Neural cell (in vitro differentiated cells): ENCODE data around the gene SPEG. TPM values are rescaled to one million over a fixed set of nuclear protein-coding genes. Genes with fewer than 3 reads are reported as not detected.

ENCODE experiments used
- H2AFZ ChIP-seq: fragments of 200-600, 300-800 bp; sonication (generic), shearing (Covaris generic); 2 replicates; pipeline ENCODE4 v1.6.0; 2014; ENCODE audit warnings: low read depth, mild to moderate bottlenecking, antibody characterized with exemption, low read length, moderate library complexity
- H3F3A ChIP-seq: fragments of 200-600 bp; shearing (Covaris generic); 2 replicates; pipeline ENCODE4 v1.6.1; 2016; ENCODE audit warnings: mild to moderate bottlenecking, moderate library complexity, mixed read lengths, antibody characterized with exemption, low read length; ENCODE audit not compliant: insufficient read depth, poor library complexity, severe bottlenecking
- H3K27ac ChIP-seq: fragments of 200-600, 300-800 bp; sonication (generic), shearing (Covaris generic); 2 replicates; pipeline ENCODE4 v1.5.1; 2014; ENCODE audit warnings: mild to moderate bottlenecking, low read length, moderate library complexity
- H3K27me3 ChIP-seq: fragments of 300-800, 200-600 bp; sonication (generic), shearing (Covaris generic); 2 replicates; pipeline ENCODE4 v1.6.0; 2014; ENCODE audit warnings: mild to moderate bottlenecking, low read depth, low read length, moderate library complexity; ENCODE audit not compliant: insufficient read depth
- H3K36me3 ChIP-seq: fragments of 300-800, 200-600 bp; sonication (generic), shearing (Covaris generic); 2 replicates; pipeline ENCODE4 v1.5.1; 2014; ENCODE audit warnings: mild to moderate bottlenecking, antibody characterized with exemption, low read length, moderate library complexity; ENCODE audit not compliant: insufficient read depth
- H3K4me2 ChIP-seq: fragments of 300-800, 200-600 bp; sonication (generic), shearing (Covaris generic); 2 replicates; pipeline ENCODE4 v1.6.0; 2014; ENCODE audit warnings: mild to moderate bottlenecking, low read length
- H3K4me3 ChIP-seq: fragments of 300-800, 200-600 bp; sonication (generic), shearing (Covaris generic); 2 replicates; pipeline ENCODE4 v1.5.1; 2014; ENCODE audit warnings: mild to moderate bottlenecking, low read length, moderate library complexity
- H3K79me2 ChIP-seq: fragments of 200-600 bp; shearing (Covaris generic); replicated peaks from 2 replicates; pipeline ENCODE4 v1.6.0; 2014; ENCODE audit warnings: mild to moderate bottlenecking, low read length, moderate library complexity; ENCODE audit not compliant: insufficient read depth
- H3K9ac ChIP-seq: fragments of 300-800, 200-600 bp; sonication (generic), shearing (Covaris generic); 2 replicates; pipeline ENCODE4 v1.6.1; 2016; ENCODE audit warnings: mild to moderate bottlenecking, low read length, mixed read lengths
- H3K9me2 ChIP-seq: fragments of 200-600 bp; shearing (Covaris generic); 2 replicates; pipeline ENCODE4 v1.6.1; 2016; ENCODE audit warnings: mild to moderate bottlenecking, low read length, mixed read lengths; ENCODE audit not compliant: insufficient read depth
- H3K9me3 ChIP-seq: fragments of 200-600, 300-800 bp; sonication (generic), shearing (Covaris generic); 2 replicates; pipeline ENCODE4 v1.6.1; 2016; ENCODE audit warnings: mild to moderate bottlenecking, mixed run types, low read length, moderate library complexity, mixed read lengths
- H4K20me1 ChIP-seq: fragments of 200-600 bp; shearing (Covaris generic); 2 replicates; pipeline ENCODE4 v1.6.1; 2016; ENCODE audit warnings: mild to moderate bottlenecking, mixed run types; ENCODE audit not compliant: insufficient read depth
- CTCF ChIP-seq: fragments of 450-650 bp; IDR thresholded peaks from 2 replicates; pipeline ENCODE4 v1.5.1; 2014; ENCODE audit warnings: antibody characterized with exemption, mild to moderate bottlenecking, moderate library complexity; ENCODE audit not compliant: poor library complexity, severe bottlenecking
- EP300 ChIP-seq: fragments of 450-650 bp; conservative IDR thresholded peaks from 2 replicates; pipeline ENCODE4 v1.6.1; 2014; ENCODE audit warnings: antibody characterized with exemption, mild to moderate bottlenecking, moderate library complexity; ENCODE audit not compliant: poor library complexity, severe bottlenecking
- EZH2 ChIP-seq: fragments of 200-600, 300-800 bp; shearing (Covaris generic), sonication (generic); IDR thresholded peaks from 2 replicates; pipeline ENCODE4 v1.6.1; 2014; ENCODE audit warnings: antibody characterized with exemption, low read length, borderline replicate concordance, mild to moderate bottlenecking; ENCODE audit not compliant: insufficient read depth, poor library complexity, severe bottlenecking
- MXI1 ChIP-seq: fragments of 450-650 bp; conservative IDR thresholded peaks from 2 replicates; pipeline ENCODE4 v1.6.1; 2014; ENCODE audit warnings: antibody characterized with exemption, mild to moderate bottlenecking; ENCODE audit not compliant: poor library complexity, severe bottlenecking
- POLR2AphosphoS5 ChIP-seq: IDR thresholded peaks from 2 replicates; pipeline ENCODE4 v1.6.1; 2012
- RAD21 ChIP-seq: fragments of 450-650 bp; conservative IDR thresholded peaks from 2 replicates; pipeline ENCODE4 v1.6.1; 2014; ENCODE audit warnings: antibody characterized with exemption, mild to moderate bottlenecking, moderate library complexity
- SMC3 ChIP-seq: fragments of 450-650 bp; conservative IDR thresholded peaks from 2 replicates; pipeline ENCODE4 v1.6.1; 2014; ENCODE audit warnings: antibody characterized with exemption, mild to moderate bottlenecking, moderate library complexity; ENCODE audit not compliant: poor library complexity
- TAF1 ChIP-seq: IDR thresholded peaks from 2 replicates; pipeline ENCODE4 v1.6.1; 2012; ENCODE audit warnings: low read depth
- polyA plus RNA-seq: library from polyadenylated mRNA; depleted of rRNA; stranded (reverse); fragments of >200 nt; gene quantifications from 2 replicates; pipeline ENCODE4 v1.2.3, GENCODE V29; 2014
- TF ChIP-seq, protein P1 (sequence below): IDR thresholded peaks from 2 replicates; pipeline ENCODE4 v1.6.1; 2012; ENCODE audit warnings: borderline replicate concordance

The SPEG gene
- polyA plus RNA-seq, 1 donor from 2014 or later: 58.3 TPM

- Histone ChIP-seq H3K9me2 (no peaks in the 10 kb centered on the region), H2AFZ (no peak overlapping the region), H3K9me3 (no peaks in the 10 kb centered on the region), H3K9ac (no peak overlapping the region), H3K4me2 (no peak overlapping the region), H3K79me2 (no peaks in the 10 kb centered on the region), H3F3A (no peaks in the 10 kb centered on the region), H3K4me3 (no peak overlapping the region), H4K20me1 (no peaks in the 10 kb centered on the region), H3K27me3 (no peaks in the 10 kb centered on the region), H3K36me3 (no peaks in the 10 kb centered on the region), H3K27ac (no peak overlapping the region)
- TF ChIP-seq MXI1: no peak
- TF ChIP-seq RAD21: no peak
- TF ChIP-seq TAF1: no peak
- no peak for TF ChIP-seq EP300
- TF ChIP-seq, protein P1, sequence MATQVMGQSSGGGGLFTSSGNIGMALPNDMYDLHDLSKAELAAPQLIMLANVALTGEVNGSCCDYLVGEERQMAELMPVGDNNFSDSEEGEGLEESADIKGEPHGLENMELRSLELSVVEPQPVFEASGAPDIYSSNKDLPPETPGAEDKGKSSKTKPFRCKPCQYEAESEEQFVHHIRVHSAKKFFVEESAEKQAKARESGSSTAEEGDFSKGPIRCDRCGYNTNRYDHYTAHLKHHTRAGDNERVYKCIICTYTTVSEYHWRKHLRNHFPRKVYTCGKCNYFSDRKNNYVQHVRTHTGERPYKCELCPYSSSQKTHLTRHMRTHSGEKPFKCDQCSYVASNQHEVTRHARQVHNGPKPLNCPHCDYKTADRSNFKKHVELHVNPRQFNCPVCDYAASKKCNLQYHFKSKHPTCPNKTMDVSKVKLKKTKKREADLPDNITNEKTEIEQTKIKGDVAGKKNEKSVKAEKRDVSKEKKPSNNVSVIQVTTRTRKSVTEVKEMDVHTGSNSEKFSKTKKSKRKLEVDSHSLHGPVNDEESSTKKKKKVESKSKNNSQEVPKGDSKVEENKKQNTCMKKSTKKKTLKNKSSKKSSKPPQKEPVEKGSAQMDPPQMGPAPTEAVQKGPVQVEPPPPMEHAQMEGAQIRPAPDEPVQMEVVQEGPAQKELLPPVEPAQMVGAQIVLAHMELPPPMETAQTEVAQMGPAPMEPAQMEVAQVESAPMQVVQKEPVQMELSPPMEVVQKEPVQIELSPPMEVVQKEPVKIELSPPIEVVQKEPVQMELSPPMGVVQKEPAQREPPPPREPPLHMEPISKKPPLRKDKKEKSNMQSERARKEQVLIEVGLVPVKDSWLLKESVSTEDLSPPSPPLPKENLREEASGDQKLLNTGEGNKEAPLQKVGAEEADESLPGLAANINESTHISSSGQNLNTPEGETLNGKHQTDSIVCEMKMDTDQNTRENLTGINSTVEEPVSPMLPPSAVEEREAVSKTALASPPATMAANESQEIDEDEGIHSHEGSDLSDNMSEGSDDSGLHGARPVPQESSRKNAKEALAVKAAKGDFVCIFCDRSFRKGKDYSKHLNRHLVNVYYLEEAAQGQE: no peak
- no peak for TF ChIP-seq CTCF
- no peak for TF ChIP-seq SMC3
- TF ChIP-seq EZH2: no peak
- TF ChIP-seq POLR2AphosphoS5: no peak
These were observed 35.8 kb downstream of the SPEG start for GRCh38 chr2:219470429-219470828.

- H3K9me2 ChIP-seq: no peaks in the 10 kb centered on the region
- no peaks in the 10 kb centered on the region for H3K79me2 ChIP-seq
- H3K27me3 ChIP-seq: no peaks in the 10 kb centered on the region
- no peak overlapping the region for H3K9ac ChIP-seq
- H3K27ac ChIP-seq: no peak overlapping the region
- TF ChIP-seq EZH2 (no peak), POLR2AphosphoS5 (no peak), CTCF (no peak), EP300 (no peak), RAD21 (no peak), SMC3 (no peak), MXI1 (no peak), TAF1 (no peak)
- TF ChIP-seq, protein P1: no peak
- H3K4me3 ChIP-seq: no peak overlapping the region
- no peaks in the 10 kb centered on the region for H3K9me3 ChIP-seq
- H2AFZ ChIP-seq: no peak overlapping the region
- no peaks in the 10 kb centered on the region for H3F3A ChIP-seq
- no peaks in the 10 kb centered on the region for H4K20me1 ChIP-seq
- H3K4me2 ChIP-seq: no peak overlapping the region
- no peaks in the 10 kb centered on the region for H3K36me3 ChIP-seq
These were observed 37.1 kb downstream of the SPEG start for GRCh38 chr2:219471476-219472371.
